GM06990 (cell line): ENCODE results near the gene TBC1D4.

Experiments
- DNase-seq: peaks from one replicate; pipeline ENCODE4 v3.0.0-alpha.2; 2011; ENCODE audit not compliant: insufficient read length; ENCODE audit errors: extremely low read depth
- H3K27me3 ChIP-seq: replicated peaks from 2 replicates; pipeline ENCODE4 v1.6.0; 2011; ENCODE audit warnings: low read length; ENCODE audit not compliant: control insufficient read depth, insufficient read depth
- H3K36me3 ChIP-seq: 2 replicates; pipeline ENCODE4 v1.5.1; 2011; ENCODE audit warnings: low read length; ENCODE audit not compliant: control insufficient read depth, insufficient read depth
- H3K4me3 ChIP-seq: replicated peaks from 2 replicates; pipeline ENCODE4 v1.5.1; 2011; ENCODE audit warnings: low read depth, mild to moderate bottlenecking, control low read depth, low read length
- TF ChIP-seq, protein P1 (sequence below): IDR thresholded peaks from 2 replicates; pipeline ENCODE4 v1.5.1; 2011; ENCODE audit warnings: low read length, control low read depth, mild to moderate bottlenecking, inconsistent platforms; ENCODE audit not compliant: insufficient read depth, poor library complexity, severe bottlenecking

The TBC1D4 gene

DNA sequence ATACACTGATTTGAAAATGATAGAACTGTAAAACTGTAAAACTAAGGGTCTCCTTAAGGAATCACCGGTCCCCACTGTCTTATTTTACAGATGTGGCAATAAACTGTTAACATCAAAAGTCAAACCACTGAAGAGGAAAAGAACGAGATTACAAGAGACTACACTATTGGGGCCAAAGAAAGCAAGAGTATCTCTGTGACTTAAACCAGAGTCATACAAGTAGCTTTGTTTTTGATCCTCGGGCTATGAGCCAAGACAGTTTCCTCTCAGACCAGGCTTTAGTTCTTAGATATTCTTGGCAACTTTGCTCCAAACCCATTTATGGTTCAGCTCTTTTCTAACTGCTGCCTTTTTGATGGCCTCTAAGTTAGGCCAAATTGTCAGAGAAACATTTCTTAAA lies 113.8 kb downstream of the TBC1D4 start:
- DNase-seq = no peak
- TF ChIP-seq, protein P1, sequence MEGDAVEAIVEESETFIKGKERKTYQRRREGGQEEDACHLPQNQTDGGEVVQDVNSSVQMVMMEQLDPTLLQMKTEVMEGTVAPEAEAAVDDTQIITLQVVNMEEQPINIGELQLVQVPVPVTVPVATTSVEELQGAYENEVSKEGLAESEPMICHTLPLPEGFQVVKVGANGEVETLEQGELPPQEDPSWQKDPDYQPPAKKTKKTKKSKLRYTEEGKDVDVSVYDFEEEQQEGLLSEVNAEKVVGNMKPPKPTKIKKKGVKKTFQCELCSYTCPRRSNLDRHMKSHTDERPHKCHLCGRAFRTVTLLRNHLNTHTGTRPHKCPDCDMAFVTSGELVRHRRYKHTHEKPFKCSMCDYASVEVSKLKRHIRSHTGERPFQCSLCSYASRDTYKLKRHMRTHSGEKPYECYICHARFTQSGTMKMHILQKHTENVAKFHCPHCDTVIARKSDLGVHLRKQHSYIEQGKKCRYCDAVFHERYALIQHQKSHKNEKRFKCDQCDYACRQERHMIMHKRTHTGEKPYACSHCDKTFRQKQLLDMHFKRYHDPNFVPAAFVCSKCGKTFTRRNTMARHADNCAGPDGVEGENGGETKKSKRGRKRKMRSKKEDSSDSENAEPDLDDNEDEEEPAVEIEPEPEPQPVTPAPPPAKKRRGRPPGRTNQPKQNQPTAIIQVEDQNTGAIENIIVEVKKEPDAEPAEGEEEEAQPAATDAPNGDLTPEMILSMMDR = no peak
- Histone ChIP-seq H3K36me3 (no peaks in the 10 kb centered on the region), H3K27me3 (no peaks in the 10 kb centered on the region), H3K4me3 (no peak overlapping the region)

DNA sequence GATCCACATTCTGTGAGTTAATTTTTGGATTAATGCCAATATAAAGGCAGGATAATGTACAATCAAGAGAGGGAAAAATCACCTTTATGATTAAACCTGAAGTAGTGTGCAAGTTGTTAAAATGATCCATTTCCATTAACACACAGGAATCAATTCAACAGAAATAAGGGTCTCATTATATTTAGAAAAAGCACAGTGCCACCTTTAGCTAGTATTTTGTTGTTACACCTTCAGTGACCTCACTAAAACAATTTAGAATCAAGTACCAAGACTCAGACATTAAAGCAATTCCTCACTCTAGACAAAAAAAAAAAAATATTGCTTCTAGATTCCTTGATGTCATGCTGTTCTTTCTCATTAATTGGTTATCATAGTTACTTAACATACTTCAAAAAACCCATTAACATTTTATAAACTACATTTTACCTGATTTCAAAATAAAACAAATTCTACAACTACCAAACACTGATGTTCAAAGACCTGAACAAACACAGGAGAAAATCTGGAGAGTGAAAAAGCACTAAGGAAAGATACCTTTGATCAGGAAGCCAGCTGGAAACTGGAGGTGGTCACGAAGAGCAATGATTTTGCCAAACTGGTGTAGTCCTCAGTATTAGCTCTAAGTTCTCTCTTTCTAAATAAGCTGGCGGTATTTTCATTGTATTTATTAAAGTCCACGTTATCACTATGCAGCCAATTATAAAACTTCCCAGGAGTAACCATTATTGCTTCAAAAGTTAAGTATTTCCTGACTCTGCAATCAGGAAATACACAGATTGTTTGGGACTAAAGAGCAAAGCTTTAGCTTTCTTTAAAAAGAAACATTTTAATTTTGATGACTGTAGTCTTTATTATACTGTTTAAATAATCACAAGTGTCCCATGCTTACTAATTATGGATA lies 115.3 kb downstream of the TBC1D4 start:
- no peak overlapping the region; the same call in 1 of the 2 replicates for H3K4me3 ChIP-seq
- TF ChIP-seq, protein P1 = no peak
- H3K36me3 ChIP-seq = no peaks in the 10 kb centered on the region
- no peaks in the 10 kb centered on the region for H3K27me3 ChIP-seq
- no peak for DNase-seq

DNA sequence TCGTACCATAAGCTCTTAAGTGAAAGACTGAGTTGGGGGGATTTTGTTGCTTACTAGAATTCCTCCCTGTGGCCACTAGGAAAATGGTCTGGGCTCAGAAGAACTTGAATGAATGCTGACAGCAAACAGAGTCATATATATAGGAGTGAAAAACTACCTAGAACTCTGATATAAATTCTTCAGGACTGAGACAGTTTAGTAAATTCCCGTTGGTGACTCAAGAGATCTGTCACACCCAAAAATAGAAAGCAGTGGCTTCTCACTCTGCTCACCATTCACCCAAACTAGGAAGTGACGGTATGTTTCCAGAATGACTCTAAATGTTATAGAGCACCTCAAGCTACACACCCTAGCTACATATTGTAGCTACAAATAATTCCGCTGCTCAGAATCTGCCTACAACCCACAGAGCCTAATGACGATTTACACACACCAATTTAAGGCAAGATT lies 116.2 kb downstream of the TBC1D4 start:
- TF ChIP-seq, protein P1 = no peak
- H3K27me3 ChIP-seq = no peaks in the 10 kb centered on the region
- peak overlapping the region; percentile 32; the same call in 1 of the 2 replicates for H3K4me3 ChIP-seq
- no peaks in the 10 kb centered on the region for H3K36me3 ChIP-seq
- DNase-seq = peak; percentile 66

DNA sequence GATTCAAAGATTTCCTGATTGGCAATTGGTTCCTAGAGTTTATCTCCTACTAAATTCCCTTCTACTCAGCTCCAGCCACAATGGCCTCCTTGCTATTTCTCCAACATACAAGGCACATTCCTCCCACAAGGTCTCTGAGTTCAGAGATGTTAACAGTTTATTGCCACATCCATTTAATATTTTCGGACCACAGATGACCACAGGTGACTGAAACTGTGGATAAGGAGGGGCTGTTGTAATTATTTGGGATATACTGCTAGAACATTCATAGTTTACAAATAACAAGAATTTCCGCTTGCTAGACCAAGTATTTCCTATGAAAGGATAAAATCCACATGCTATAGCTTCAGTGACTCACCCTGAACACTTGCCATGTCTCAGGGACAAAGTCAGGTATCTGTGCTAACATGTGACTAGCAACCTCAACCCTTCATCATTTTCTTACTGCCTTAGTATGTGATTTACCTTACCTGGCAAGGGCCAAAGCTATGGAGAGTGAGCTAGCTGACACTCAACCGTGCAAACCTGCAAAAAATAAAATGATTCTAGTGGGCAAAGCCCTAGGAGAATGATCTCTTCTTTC lies 117.7 kb downstream of the TBC1D4 start:
- Histone ChIP-seq H3K36me3 (no peaks in the 10 kb centered on the region), H3K4me3 (no peak overlapping the region), H3K27me3 (no peaks in the 10 kb centered on the region)
- no peak for DNase-seq
- TF ChIP-seq, protein P1 = no peak

DNA sequence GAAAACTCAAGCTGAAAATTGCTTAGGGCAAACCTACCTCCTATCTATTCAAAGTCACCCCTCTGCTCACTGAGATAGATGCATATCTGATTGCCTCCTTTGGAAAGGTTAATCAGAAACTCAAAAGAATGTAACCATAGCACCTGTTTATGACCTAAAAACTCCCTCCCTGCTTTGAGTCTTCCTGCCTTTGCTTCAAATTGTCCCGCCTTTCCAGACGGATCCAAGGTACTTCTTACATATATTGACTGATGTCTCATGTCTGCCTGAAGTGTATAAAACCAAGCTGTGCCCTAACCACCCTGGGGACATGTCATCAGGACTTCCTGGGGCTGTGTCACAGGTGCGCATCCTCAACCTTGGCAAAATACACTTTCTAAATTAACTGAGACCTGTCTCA lies 118.6 kb downstream of the TBC1D4 start:
- TF ChIP-seq, protein P1 = no peak
- Histone ChIP-seq H3K27me3 (no peaks in the 10 kb centered on the region), H3K4me3 (no peak overlapping the region), H3K36me3 (no peaks in the 10 kb centered on the region)
- no peak for DNase-seq
